GM21423 (cell line): ENCODE measurements around the gene GIGYF2.
"Not testable (repeated sequence)": the region's sequence is repeated elsewhere in the genome, so short reads cannot be mapped to it uniquely, and the experiment has no call there.

Experiments
- ATAC-seq: cut with Tn5 transposase; IDR thresholded peaks from one replicate; pipeline ENCODE4 v1.9.1; 2021; ENCODE audit warnings: mild to moderate bottlenecking, moderate library complexity; ENCODE audit not compliant: unreplicated experiment

The GIGYF2 gene, protein sequence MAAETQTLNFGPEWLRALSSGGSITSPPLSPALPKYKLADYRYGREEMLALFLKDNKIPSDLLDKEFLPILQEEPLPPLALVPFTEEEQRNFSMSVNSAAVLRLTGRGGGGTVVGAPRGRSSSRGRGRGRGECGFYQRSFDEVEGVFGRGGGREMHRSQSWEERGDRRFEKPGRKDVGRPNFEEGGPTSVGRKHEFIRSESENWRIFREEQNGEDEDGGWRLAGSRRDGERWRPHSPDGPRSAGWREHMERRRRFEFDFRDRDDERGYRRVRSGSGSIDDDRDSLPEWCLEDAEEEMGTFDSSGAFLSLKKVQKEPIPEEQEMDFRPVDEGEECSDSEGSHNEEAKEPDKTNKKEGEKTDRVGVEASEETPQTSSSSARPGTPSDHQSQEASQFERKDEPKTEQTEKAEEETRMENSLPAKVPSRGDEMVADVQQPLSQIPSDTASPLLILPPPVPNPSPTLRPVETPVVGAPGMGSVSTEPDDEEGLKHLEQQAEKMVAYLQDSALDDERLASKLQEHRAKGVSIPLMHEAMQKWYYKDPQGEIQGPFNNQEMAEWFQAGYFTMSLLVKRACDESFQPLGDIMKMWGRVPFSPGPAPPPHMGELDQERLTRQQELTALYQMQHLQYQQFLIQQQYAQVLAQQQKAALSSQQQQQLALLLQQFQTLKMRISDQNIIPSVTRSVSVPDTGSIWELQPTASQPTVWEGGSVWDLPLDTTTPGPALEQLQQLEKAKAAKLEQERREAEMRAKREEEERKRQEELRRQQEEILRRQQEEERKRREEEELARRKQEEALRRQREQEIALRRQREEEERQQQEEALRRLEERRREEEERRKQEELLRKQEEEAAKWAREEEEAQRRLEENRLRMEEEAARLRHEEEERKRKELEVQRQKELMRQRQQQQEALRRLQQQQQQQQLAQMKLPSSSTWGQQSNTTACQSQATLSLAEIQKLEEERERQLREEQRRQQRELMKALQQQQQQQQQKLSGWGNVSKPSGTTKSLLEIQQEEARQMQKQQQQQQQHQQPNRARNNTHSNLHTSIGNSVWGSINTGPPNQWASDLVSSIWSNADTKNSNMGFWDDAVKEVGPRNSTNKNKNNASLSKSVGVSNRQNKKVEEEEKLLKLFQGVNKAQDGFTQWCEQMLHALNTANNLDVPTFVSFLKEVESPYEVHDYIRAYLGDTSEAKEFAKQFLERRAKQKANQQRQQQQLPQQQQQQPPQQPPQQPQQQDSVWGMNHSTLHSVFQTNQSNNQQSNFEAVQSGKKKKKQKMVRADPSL (N-terminal part only)

DNA sequence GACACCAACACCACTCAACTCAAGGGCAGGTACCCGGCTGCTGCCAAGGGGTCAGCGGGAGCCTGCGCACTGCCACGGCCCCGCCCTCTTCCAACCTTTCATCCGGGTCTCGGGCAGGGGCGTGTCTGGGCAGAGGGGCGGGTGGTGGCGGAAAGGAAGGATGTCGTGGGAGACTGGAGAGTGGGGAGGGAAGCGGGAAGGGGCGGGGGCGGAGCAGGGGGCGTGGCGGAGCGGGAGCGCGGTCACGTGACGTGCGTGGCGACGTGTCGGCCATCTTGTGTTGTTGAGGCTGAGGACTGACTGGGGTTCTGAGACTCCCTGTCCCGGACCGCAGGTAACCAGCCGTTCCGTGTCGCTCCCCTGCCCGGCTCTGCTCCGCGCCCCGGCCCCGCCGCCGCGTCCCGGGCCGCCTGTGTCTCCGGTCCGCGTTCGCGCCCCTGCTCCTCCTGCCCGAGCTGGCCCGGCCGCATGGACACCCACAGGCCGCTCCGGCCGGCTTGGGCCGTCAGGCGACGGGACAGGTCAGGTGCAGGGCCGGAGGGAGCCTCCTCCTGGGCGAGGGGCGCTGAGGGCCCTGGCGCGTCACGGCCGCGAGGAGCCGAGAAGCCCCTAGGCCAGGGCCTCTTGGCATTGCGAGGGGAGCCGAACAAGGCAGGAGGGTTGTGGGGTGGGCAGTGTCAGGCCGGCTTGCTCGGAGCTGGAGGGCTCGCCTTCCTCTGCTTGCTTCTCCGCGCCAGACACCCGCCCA, at the start of gene GIGYF2:
GIGYF2 (plus strand) TSS at position 273 of the 748 bp plus-strand sequence. CDS start 37,867 bp downstream, outside the sequence.
- peak; percentile 80 for ATAC-seq

DNA sequence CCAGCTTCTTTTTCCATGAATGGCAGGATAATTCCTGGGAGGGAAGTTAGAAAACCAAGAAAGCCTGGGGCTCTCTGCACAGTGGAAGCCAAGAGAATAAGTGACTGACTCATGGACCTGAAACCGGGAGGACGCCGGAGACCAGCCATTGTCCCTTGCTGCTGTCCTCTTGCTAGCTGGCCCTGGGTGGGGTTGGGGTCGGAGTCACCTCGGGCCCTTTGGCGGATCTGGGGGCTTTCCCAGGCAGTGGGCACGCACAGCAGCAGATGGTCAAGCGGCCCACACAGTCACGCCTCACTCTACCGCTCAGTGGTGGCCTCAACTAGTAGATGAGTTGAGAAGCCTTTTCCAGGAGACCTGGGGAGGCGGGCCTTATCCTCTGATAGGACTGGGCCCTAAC, 48.1 kb upstream of the GIGYF2 start:
- ATAC-seq, result no peak

DNA sequence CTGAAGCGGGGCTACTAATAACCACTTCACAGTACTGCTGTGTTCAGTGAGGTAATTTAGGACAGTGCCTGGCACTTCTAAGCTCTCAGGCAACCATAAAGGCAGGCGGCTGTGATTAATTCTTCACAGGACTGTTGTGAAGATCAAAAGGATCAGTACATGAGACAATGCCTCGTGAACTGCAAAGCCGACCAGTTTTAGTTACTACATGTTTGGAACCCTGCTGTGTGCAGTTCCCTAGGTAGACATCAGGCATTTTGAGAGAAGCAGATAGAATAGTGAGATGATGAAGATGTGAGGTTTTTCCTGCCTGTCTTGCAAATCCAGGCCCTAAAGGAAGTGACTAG, 44.7 kb upstream of the GIGYF2 start:
- no peak for ATAC-seq

DNA sequence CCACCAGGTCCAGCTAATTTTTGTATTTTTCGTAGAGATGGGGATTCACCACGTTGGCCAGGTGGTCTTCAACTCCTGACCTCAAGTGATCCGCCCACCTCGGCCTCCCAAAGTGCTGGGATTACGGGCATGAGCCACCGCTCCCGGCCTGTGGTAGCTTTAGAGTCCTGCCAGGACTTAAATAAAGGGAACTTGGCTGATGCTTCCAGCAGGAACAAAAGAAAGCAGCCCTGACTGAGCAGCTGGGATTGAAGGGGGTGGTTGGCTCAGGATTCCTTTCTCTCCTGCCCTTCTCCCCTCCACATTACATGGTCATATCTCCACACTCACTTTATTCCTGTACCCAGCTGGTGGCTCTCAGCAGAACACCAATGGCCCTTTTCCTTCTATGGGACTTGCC, 43.7 kb upstream of the GIGYF2 start:
- no peak for ATAC-seq

DNA sequence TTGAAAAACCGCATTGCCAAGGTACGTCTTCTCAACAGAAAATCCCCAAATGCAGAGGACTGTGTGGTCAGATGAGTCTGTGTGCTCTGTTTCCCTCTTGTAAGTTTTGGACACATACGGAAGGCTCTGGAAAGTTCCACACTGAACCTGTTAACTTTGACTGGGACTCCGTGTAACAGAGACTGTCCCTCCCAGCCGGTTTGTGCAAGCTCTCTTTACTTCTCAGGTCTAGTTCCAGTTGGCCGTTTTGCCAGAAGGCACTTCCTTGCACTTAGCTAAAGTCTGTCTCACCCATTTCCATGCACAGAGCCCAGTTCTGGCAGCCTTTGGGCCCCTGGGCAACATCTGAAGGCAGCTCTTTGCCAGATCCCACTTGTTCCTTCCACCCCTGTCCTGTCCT, 41.7 kb upstream of the GIGYF2 start:
- no peak for ATAC-seq

DNA sequence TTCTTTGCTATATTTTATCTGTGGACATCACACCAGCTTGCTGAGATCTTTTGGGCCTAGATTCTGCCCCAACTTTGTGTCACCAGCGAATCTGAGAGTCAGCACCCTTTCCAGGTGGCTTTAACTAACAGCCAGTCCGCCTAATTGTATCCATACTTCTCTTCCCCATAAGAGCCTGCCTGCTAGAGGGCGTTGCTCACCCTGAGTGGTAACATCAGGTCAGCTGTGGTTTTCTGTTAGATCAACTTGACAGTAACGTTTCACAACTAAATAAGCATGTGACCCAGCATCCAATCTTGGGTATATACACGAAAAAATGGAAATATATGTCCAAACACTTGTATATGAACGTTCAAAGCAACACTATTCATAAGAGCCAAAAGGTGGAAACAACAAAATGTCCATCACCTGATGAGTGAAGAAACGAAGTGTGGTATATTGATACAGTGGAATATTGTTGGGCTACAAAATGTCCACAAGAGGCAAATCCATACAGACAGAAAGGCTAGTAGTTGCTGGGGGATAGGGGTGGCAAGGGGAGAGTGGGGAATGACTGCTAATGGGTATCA, 38.8 kb upstream of the GIGYF2 start:
- ATAC-seq, result no peak

DNA sequence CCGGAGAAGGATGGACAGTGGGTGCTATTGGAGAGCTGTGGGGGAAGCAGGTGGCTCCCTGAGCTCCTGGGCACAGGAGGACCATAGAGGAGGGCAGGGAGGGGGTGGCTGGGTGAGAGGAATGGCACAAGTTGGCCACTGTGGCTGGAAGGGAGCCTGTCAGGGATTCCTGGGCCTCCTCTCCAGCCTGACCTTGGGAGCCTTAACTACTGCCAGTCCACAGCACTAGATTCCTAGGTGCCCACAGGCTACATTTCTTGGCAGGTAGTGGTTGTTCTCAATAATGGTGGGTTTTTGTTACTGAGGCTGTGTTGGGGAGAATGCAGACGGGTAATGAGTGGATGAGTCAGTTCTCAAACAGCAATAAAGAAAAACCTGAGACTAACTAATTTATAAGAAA, 37.8 kb upstream of the GIGYF2 start:
- no peak for ATAC-seq

DNA sequence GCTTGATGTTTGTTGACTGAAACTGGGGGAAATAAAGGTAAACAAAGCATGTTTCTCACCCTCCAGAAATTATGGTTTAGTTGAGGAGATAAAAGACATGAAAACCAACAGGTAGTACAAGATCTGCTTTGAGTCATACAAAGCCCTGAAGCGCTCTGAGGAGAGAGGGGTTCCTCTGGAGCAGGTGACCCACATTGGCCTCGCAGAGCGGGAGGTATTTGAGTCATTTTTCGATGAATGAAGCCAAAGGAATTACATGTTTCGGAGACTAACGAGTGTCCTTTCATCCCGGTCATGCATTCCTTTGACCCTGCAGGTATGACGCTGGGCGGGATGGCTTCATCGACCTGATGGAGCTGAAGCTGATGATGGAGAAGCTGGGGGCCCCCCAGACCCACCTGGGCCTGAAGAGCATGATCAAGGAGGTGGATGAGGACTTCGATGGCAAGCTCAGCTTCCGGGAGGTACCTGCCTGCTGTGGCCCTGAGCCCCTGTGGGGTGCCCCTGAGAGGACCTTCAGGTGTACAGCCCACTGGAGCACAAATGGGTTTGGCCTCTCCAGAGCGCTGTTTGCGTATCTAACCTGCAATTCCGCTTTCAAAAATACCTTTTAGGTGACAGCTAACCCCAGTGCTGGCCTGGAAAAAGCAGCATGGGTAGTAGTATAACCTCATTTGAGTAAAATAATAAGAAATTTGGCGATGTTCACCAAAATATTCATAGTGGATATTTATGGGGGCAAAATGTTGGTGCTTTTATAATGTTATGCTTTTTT, 34.5 kb upstream of the GIGYF2 start:
- no peak for ATAC-seq

DNA sequence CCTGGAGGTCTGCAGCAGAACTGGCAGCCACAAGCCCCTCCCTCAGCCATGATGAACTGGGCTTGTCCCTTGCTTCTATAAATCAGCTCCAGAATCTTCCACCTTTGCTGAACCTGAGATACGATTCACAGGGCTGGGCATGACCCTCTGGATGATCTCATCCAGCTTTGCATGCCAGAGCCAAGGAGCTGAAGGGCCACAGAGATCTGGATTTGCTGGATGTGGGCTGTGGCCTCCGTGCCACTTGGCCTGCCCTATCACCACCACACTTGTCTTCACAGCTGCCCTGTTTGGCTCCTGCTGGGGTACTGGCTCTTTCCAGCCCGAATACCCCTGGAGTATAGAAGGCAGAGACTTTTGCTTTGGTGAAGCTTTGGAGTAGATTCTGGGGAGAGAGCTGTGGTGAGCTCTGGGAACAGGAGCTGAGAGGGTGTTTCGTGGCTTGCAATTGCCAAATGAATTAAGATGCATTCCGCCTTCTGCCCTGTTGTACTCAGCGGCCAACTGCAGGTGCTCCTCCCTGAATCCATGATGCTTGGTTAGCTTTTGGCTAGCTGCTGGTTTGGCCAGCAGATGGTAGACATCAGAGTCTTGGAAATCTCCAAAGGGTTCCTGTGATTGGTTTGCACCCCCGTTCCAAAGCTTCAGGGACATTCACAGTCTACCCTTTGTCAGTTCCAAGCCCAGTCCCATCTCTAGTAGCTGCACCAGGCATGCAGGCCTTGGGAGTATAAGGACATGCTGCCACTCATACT, 30.9 kb upstream of the GIGYF2 start:
- ATAC-seq, result no peak

DNA sequence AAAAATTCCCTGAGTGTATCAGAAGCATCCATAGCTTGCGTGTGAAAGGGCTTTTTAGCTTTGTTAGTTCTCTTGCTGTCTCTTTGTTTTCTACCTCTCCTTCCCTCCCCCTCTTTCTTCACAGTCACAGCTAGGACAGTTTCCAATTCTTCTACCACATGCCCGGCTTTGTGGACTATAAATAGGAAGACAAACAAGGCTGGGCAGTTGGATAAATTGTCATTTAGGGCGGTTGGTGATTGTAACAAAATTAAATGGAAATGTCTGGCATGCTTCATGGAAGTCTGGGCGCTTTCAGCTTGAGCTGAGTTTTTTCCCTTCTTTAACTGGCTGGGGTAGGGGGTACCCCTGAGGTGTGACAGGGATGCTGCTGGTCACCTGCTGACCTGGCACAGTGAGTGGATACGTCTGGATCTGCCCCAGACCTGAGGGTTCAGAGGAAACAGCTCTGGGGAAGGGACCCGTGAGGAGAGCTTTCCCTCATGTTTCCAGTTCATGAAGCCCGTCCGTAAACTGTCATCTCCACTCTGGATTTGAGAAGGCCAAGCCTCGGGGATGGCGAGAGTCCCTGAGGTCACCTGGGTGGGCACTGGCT, 29.0 kb upstream of the GIGYF2 start:
- ATAC-seq, result no peak

DNA sequence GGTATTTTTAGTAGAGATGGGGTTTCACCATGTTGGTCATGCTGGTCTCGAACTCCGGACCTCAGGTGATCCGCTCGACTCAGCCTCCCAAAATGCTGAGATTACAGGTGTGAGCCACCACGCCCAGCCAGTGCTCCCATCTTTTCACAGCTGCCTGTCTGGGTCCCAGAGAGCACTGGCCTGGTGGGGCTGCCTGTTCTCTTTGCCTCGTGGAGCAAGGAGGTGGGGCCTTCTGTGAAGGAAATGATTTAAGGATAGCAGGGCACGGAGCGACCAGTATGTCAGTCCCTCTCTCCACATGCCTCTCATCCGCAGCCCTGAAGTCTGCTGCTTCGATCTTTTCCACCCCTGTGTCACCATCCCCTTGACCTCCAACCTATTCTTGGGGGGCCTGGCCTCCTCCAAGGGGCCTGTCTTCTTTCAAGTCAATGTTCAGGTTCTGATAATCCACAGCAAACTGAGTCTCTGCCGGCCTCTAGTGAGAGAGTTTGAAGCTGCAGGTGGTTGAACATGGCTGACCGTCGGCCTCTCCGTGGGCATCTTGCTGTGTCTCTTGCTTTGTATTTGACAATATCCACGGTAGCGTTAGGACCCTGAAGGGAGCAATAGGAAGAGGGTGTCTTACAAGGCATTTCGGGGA, 28.2 kb upstream of the GIGYF2 start:
- no peak for ATAC-seq

DNA sequence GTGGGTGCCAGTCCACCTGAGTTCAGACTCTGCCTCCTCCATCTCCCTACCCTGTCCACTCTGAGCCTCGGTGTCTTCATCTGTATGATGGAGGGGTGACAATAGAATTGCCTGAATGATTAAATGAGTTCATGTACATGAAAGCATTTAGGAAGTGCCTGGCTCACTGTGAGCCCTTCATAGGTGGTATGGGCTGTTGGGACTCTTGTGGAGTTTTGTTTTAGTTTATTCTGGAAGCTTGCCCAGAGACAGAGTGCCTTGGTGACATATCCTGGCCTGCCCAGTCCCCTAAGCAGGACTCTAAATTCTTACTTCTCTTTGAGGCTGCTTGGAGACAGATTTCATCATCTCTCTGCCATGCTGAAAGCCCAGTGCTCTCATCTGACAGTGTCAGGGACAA, 24.5 kb upstream of the GIGYF2 start:
- ATAC-seq, result no peak

DNA sequence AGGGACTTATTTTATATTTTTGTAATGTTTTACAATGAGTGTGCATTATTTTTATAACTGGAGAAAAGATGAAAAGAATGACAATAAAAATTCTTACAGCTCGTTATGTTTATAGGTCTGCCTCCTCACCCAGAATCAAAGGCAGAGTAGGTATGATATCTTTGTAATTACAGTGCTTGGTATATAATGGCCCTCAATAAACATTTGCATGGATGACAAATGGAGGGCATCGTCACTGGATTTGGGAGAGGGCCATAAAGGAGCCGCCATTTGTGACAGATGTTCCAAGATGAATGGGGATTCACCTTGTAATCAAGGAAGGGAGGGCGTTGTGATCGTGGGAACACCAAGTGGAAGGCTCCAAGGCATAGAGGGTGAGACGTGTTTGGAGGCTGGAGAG, 22.6 kb upstream of the GIGYF2 start:
- no peak for ATAC-seq

DNA sequence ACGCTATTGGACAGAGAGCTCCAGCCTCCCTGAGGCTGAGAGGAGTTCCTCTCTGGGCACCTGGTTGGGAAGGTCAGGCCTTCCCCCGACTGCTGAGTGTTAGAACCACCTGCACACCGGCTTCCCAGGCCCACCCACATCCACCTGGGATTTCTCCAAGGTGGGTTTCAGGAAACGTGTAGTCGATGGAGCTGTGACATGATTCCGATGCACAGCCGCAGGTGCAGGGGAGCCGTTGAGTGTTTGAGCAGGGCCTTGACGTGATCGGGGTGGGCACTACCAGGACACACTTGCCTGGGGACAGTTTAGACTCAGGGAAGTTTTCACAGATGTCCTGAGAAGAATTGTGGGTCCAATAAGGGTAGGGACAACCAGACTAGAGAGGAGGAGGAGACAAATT, 21.8 kb upstream of the GIGYF2 start:
- no peak for ATAC-seq

DNA sequence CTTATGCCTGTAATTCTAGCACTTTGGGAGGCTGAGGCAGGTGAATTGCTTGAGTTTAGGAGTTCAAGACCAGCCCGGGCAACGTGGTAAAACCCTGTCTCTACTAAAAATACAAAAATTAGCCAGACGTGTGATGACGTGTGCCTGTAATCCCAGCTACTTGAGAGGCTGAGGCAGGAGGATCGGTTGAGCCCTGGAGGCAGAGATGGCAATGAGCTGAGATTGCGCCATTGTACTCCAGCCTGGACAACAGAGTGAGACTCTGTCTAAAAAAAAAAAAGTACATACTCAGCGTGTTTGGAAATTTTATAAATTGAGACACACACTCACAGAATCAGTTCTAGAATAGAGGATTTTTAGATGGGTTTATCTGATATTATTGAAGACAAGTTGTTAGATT, 17.1 kb upstream of the GIGYF2 start:
- ATAC-seq, result no peak

DNA sequence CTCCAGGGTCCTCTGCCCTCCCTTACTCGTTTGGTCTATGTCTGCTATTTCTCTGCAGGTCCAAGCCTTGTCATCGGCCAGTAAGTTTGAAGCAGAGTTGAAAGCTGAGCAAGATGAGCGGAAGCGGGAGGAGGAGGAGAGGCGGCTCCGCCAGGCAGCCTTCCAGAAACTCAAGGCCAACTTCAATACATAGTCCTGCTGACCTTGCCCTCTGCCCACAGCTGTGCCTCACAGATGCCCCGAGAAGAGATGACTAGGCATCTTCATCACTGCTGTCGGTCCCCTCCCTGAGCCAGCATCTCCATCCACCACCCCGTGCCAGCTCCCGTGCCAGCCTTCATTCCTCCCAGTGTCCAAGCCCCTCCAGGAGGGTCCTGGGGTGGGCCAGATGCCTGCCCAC, 15.6 kb upstream of the GIGYF2 start:
- no peak for ATAC-seq

DNA sequence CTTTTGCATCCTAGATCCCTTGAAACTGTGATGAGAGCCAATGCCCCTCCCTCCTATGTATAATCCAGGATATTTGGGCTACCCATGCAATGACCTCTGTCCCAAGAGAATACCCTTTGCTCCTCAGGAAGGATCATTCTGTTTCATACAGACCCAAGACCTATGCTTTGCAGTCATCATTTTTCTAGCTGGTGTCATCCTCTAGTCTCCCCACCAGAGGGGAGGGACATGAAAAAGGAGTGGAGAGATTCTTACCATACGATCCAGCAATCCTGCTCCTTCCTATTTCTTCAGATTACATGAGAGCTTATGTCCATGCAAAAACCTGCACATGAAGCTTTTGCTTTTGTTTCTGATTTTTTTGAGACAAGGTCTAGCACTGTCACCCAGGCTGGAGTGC, 13.8 kb upstream of the GIGYF2 start:
- ATAC-seq, result no peak

DNA sequence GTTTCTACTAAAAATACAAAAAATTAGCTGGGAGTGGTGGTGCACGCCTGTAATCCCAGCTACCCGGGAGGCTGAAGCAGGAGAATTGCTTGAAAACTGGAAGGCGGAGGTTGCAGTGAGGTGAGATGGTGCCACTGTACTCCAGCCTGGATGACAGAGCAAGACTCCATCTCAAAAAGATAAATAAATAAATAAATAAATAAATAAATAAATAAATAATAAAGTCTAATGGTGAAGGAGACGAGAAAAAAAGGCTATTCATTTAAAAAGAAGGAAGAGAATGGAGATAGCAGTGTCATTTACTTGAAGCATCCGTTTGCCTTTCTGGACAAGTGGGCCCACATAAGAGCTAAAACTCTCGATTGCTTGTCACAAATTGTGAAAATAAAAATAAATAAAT, 11.7 kb upstream of the GIGYF2 start:
- not testable (repeated sequence) for ATAC-seq
